22Rv1 (cell line): ENCODE results near the gene ACTR5.

ENCODE experiments used
- H3K27ac ChIP-seq: fragments of 450-650 bp; 2 replicates; pipeline ENCODE4 v1.5.1; 2017
- CTCF ChIP-seq: fragments of 450-650 bp; IDR thresholded peaks from 2 replicates; pipeline ENCODE4 v1.5.1; 2017; ENCODE audit warnings: mild to moderate bottlenecking
- ZFX ChIP-seq: fragments of 450-650 bp; IDR thresholded peaks from 2 replicates; pipeline ENCODE4 v1.6.1; 2017; ENCODE audit warnings: antibody characterized with exemption, borderline replicate concordance

ACTR5 gene

GRCh38 chr20:38715646-38716045, 32.6 kb upstream of the ACTR5 start:
- TF ChIP-seq ZFX (no peak), CTCF (no peak)

DNA sequence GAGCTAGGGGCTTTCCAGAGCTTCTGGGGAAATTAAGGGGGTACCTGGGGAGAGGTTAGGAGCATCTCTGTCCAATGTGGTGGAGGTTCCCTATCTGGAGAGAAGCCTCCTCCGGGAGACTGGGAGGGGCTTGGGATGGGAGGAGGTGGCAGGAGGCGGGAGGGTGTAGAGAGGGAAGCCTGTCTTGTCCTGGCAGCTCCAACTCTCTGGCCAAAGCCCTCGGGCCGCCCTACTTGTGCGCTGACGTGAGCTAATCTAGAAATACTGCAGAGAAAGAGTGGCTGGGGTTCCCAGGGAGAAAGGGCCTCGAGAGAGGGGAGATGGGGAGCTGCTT, 25.6 kb upstream of the ACTR5 start:
- TF ChIP-seq CTCF: no peak
- no peak for TF ChIP-seq ZFX
- H3K27ac ChIP-seq: no peak overlapping the region

More at GRCh38 chr20:38715646-38716045, 32.6 kb upstream of the ACTR5 start:
- H3K27ac ChIP-seq: no peak overlapping the region

DNA sequence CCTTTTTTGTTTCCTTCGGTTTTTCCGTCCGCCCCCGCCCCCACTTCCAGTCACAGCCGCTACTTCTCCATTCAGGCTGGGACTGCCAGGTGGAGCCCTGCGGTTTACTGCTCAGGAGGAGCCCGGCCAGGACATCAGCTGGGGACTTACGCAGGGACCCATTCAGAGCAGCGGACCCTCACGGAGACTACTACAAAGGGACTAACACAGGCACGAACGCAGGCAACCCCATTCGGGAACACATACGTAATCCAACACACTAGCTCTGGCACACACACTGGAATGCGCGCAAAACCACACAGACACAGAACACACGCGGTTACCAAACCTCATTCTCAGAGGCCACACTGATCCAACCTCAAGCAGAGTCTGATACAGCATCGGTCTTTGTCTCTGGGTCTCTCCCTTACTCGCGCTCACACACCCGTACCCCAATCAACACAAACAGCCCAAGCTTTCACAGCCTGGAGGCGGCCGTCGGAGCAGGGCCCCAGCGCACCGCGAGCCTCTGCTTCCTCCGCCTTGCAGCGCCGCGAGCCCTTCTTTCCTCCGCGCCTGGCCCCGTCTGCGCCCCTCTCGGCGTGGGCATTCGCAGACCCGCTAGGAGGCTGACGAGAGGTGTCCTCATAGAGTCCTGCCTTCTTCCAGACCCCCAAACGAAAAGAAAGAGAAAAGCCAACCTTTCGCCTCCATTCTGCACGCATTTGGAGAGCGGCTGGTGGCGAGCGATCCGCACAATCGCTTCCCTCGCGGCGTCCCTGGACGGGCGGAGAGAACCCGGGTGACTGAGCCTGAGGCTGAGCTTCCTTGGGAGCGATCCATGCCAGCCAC, 25.0 kb upstream of the ACTR5 start:
- TF ChIP-seq ZFX: no peak
- TF ChIP-seq CTCF: no peak

GRCh38 chr20:38723848-38724625, 24.2 kb upstream of the ACTR5 start, which contains the start of gene SLC32A1:
Gene SLC32A1 (plus strand): TSS chr20:38724486. CDS start chr20:38724725, 239 bp downstream.
- TF ChIP-seq ZFX (no peak), CTCF (no peak)
- H3K27ac ChIP-seq: no peak within 1 kb of the TSS

More for the DNA sequence above, 25.0 kb upstream of the ACTR5 start:
- H3K27ac ChIP-seq: no peak overlapping the region

DNA sequence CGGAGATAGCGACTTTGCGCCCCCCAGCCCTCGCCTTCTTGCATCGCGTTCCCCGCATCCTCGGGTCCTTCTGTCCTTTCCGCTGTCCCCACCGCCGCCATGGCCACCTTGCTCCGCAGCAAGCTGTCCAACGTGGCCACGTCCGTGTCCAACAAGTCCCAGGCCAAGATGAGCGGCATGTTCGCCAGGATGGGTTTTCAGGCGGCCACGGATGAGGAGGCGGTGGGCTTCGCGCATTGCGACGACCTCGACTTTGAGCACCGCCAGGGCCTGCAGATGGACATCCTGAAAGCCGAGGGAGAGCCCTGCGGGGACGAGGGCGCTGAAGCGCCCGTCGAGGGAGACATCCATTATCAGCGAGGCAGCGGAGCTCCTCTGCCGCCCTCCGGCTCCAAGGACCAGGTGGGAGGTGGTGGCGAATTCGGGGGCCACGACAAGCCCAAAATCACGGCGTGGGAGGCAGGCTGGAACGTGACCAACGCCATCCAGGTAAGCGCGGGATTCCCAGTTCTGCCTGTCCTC, 23.6 kb upstream of the ACTR5 start:
- no peak overlapping the region for H3K27ac ChIP-seq
- TF ChIP-seq CTCF (no peak), ZFX (no peak)

DNA sequence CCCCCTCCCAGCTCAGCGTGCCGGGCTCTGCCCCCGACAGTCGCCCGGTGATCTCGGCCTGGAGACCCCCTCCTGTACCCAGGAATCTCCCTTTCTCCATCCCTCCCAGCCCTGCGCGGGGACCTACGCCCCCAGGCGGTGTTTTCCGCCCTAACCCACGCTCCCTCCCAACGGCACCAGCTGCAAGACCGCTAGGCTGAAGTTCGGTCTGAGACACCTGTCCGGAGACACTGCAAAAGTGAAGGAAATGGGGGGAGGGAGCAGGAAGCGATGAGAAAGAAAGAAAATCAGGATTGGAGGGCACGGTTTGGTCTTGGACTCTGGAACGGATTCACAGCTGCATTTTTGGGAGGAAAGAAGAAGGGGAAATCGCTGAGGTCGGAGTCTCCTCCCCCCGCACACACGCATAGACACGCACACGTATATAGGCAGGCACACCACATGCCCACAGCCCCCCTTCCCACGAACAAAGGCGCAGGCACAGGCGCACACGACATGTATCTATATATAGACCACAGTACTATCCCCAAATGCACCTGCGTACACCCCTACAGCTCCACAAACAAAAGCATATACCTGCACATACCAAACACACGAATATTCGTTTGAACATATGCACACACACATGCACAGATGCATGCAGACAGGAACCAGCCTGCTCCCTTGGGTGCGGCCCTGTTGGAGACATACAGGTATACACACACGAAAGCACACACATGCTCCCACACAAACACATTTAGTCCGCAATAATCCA, 22.9 kb upstream of the ACTR5 start:
- TF ChIP-seq ZFX: no peak
- no peak for TF ChIP-seq CTCF
- H3K27ac ChIP-seq: no peak overlapping the region
